ENCODE results near the gene SLC4A3. TPM values are rescaled to one million over a fixed set of nuclear protein-coding genes. Genes with fewer than 3 reads are reported as not detected.

The SLC4A3 gene
- total and polyA plus RNA-seq, 2 of the 8 experiments (the other 6 are each of a cell fraction or from before 2014, with no cell fraction given): 4.8 to 7.4 TPM

- TF ChIP-seq CHD7 (IDR thresholded peaks at IDR 0.05; ENCODE audit: insufficient replicate concordance, low read length) (no peak), MAFK (IDR thresholded peaks at IDR 0.05; ENCODE audit: low read depth, low read length) (no peak), CBX8 (IDR thresholded peaks at IDR 0.05; ENCODE audit: borderline replicate concordance, low read depth, low read length) (no peak), ATF3 (IDR thresholded peaks at IDR 0.05; ENCODE audit: insufficient read depth, low read depth, low read length) (no peak), MAX (IDR thresholded peaks at IDR 0.05) (no peak), CTCF (IDR thresholded peaks at IDR 0.05; ENCODE audit: control extremely low read depth in 1 of 3, insufficient read depth in 1 of 3, low read depth in 1 of 3, low read length in 3 of 3) (no peak), CEBPB (IDR thresholded peaks at IDR 0.05; ENCODE audit: low read depth, low read length) (no peak), RXRA (IDR thresholded peaks at IDR 0.05; ENCODE audit: insufficient read depth, low read depth, low read length) (no peak)
These were observed 29.1 kb downstream of the SLC4A3 start (continued) for GRCh38 chr2:219656526-219656925.
